ENCODE data around the gene PKNOX2. TPM values are rescaled to one million over a fixed set of nuclear protein-coding genes. Genes with fewer than 3 reads are reported as not detected.

Gene PKNOX2
- total and polyA plus RNA-seq, 10 of the 15 experiments (the other 5 are each of a cell fraction or from before 2014, with no cell fraction given): not detected

- no peak for TF ChIP-seq E2F8 (IDR thresholded peaks at IDR 0.05; ENCODE audit: low read depth, partially characterized antibody)
- TF ChIP-seq CHD1 (IDR thresholded peaks at IDR 0.05; ENCODE audit: low read depth, low read length): no peak
- no peak for TF ChIP-seq CBX3 (IDR thresholded peaks at IDR 0.05; ENCODE audit: borderline replicate concordance, low read depth)
- TF ChIP-seq RBBP5 (conservative IDR thresholded peaks at IDR 0.05): no peak
- TF ChIP-seq MLLT1 (IDR thresholded peaks at IDR 0.05): no peak
Observed at GRCh38 chr11:125242141-125242775, 77.7 kb downstream of the PKNOX2 start (continued).

- Histone ChIP-seq H3K36me3 (ENCODE audit: control insufficient read depth in 2 of 2, insufficient read depth in 2 of 2, low read length in 1 of 2) (no peaks in the 10 kb centered on the region), H3K9ac (ENCODE audit: control insufficient read depth, insufficient read depth, low read length) (no peak overlapping the region), H3K9me3 (replicated peaks; ENCODE audit: control insufficient read depth, insufficient read depth, low read length) (no peaks in the 10 kb centered on the region), H3K4me1 (ENCODE audit: control insufficient read depth, insufficient read depth, low read length) (no peaks in the 10 kb centered on the region), H3K27me3 (replicated peaks in 1 of 2; ENCODE audit: control insufficient read depth in 2 of 2, insufficient read depth in 2 of 2, low read length in 1 of 2) (peaks cover 0 to 11% of the 10 kb centered on the region in 2 experiments; a peak in 3 of 4 replicates), H3K79me2 (ENCODE audit: control insufficient read depth, insufficient read depth, low read length) (no peaks in the 10 kb centered on the region), H2AFZ (ENCODE audit: control insufficient read depth, low read depth, low read length) (no peak overlapping the region), H4K20me1 (ENCODE audit: control insufficient read depth, insufficient read depth) (no peaks in the 10 kb centered on the region), H3K27ac (ENCODE audit: control insufficient read depth, insufficient read depth) (no peak overlapping the region), H3K4me2 (ENCODE audit: control insufficient read depth, insufficient read depth) (no peak overlapping the region), H3K4me3 (no peak overlapping the region)
- TF ChIP-seq IKZF1 (conservative IDR thresholded peaks at IDR 0.05) (no peak), SMC3 (IDR thresholded peaks at IDR 0.05; ENCODE audit: borderline replicate concordance, low read length) (no peak), CBFB (IDR thresholded peaks at IDR 0.05; ENCODE audit: low read depth) (no peak), NFYB (IDR thresholded peaks at IDR 0.05; ENCODE audit: insufficient read depth, low read depth, low read length) (no peak), PKNOX1 (IDR thresholded peaks at IDR 0.05) (no peak), YY1 (IDR thresholded peaks at IDR 0.05; ENCODE audit: low read depth, low read length) (no peak), RBBP5 (conservative IDR thresholded peaks at IDR 0.05) (no peak), POLR2AphosphoS5 (IDR thresholded peaks at IDR 0.05; ENCODE audit: low read length) (no peak), RAD51 (IDR thresholded peaks at IDR 0.05) (no peak), SKIL (IDR thresholded peaks at IDR 0.05; ENCODE audit: low read depth, poor library complexity, severe bottlenecking) (no peak)
- no TSS peak for BruUV-seq (replicated peaks)
- RAD21 ChIA-PET (ENCODE audit: unreplicated experiment): no interaction called here
- intact Hi-C loops (cut with micrococcal nuclease; ENCODE audit: unreplicated experiment): no loop called here
- ATAC-seq (no peak), FAIRE-seq (no peak), DNase-seq (ENCODE audit: low read depth, low spot score) (no peak)
- POLR2A ChIA-PET: interaction anchor here (0.6 kb wide), 1 partner anchor 411 kb away, joined by 3 read pairs; no protein-coding TSS in a partner anchor
- WGBS (ENCODE audit: insufficient coverage, insufficient replicate concordance, low lambda C conversion rate, missing lambda C conversion rate): 23% methylated on average over 4 of the region's 4 CpGs
- CTCF ChIA-PET: no interaction called here
- SMC1A ChIA-PET (ENCODE audit: uncharacterized antibody, unreplicated experiment): no interaction called here
- in situ Hi-C loops (cut with MboI): no loop called here
Observed at GRCh38 chr11:125244166-125244565, 79.6 kb downstream of the PKNOX2 start.

All from GM12878 (cell line).